Astrocyte of the cerebellum (primary cell): ENCODE results near the gene AADACL4.
"Not testable (repeated sequence)": the region's sequence is repeated elsewhere in the genome, so short reads cannot be mapped to it uniquely, and the experiment has no call there.

ENCODE experiments used
- DNase-seq: peaks from one replicate; pipeline ENCODE4 v3.0.0-alpha.2; 2011; ENCODE audit warnings: low read depth
- H3K4me3 ChIP-seq: 2 replicates; pipeline ENCODE4 v1.5.1; 2011; ENCODE audit warnings: mild to moderate bottlenecking, low read depth, low read length, moderate library complexity
- CTCF ChIP-seq: IDR thresholded peaks from 2 replicates; pipeline ENCODE4 v1.5.1; 2012; ENCODE audit warnings: low read length, low read depth, moderate library complexity, mild to moderate bottlenecking; ENCODE audit errors: missing control alignments
- in situ Hi-C: cut with HindIII; loops from 2 replicates; pipeline ENCODE4 v1.10.0; 2017; ENCODE audit warnings: low sequenced_read_pairs

Gene AADACL4

GRCh38 chr1:12656575-12656974, 12.7 kb downstream of the AADACL4 start:
- TF ChIP-seq CTCF = no peak
- no peak for DNase-seq
- no peak overlapping the region for H3K4me3 ChIP-seq
- in situ Hi-C loops = no loop called here

- no peak for TF ChIP-seq CTCF
- in situ Hi-C loops = no loop called here
- no peak for DNase-seq
- no peak overlapping the region for H3K4me3 ChIP-seq
Measured at GRCh38 chr1:12657060-12657884, 13.4 kb downstream of the AADACL4 start.

GRCh38 chr1:12657885-12658512, 14.1 kb downstream of the AADACL4 start:
- DNase-seq, in situ Hi-C loops, H3K4me3 ChIP-seq: not testable (repeated sequence)

- peak; percentile 92 for TF ChIP-seq CTCF
- in situ Hi-C loops = no loop called here
- peak; percentile 65 for DNase-seq
- no peak overlapping the region for H3K4me3 ChIP-seq
Measured at GRCh38 chr1:12658531-12659453, 14.9 kb downstream of the AADACL4 start.

GRCh38 chr1:12661606-12662219, 17.8 kb downstream of the AADACL4 start:
- no peak for DNase-seq
- no peak overlapping the region for H3K4me3 ChIP-seq
- in situ Hi-C loops = no loop called here
- no peak for TF ChIP-seq CTCF

- no peak for DNase-seq
- no peak for TF ChIP-seq CTCF
- H3K4me3 ChIP-seq = no peak overlapping the region
- in situ Hi-C loops = no loop called here
Measured at GRCh38 chr1:12662556-12662955, 18.7 kb downstream of the AADACL4 start.
